Loucy (cell line): ENCODE results near the gene TMEM135.

Source experiments
- H2AFZ ChIP-seq: fragments of 200-600 bp; sonication (generic); 2 replicates; pipeline ENCODE4 v1.6.0; 2016; ENCODE audit warnings: antibody characterized with exemption, mild to moderate bottlenecking, low read length, moderate library complexity
- H3F3A ChIP-seq: fragments of 200-600 bp; 2 replicates; pipeline ENCODE4 v1.6.0; 2016; ENCODE audit warnings: antibody characterized with exemption, low read depth, mild to moderate bottlenecking
- H3K27me3 ChIP-seq: fragments of 200-600 bp; sonication (generic); 2 replicates; pipeline ENCODE4 v1.6.1; 2014; ENCODE audit warnings: low read length, mild to moderate bottlenecking; ENCODE audit not compliant: insufficient read depth, poor library complexity, severe bottlenecking
- H3K36me3 ChIP-seq: fragments of 200-600 bp; sonication (generic); 2 replicates; pipeline ENCODE4 v1.6.1; 2016; ENCODE audit warnings: low read length; ENCODE audit not compliant: insufficient read depth
- H3K4me1 ChIP-seq: fragments of 200-600 bp; sonication (generic); 2 replicates; pipeline ENCODE4 v1.5.1; 2014; ENCODE audit warnings: low read length, mild to moderate bottlenecking; ENCODE audit not compliant: insufficient read depth, poor library complexity, severe bottlenecking
- H3K4me2 ChIP-seq: fragments of 200-600 bp; sonication (generic); 2 replicates; pipeline ENCODE4 v1.6.0; 2014; ENCODE audit warnings: antibody characterized with exemption, low read length, low read depth, mild to moderate bottlenecking; ENCODE audit not compliant: poor library complexity, severe bottlenecking
- H3K4me3 ChIP-seq: fragments of 200-600 bp; sonication (generic); 2 replicates; pipeline ENCODE4 v1.5.1; 2014; ENCODE audit warnings: low read length, mild to moderate bottlenecking, mixed read lengths; ENCODE audit not compliant: poor library complexity, severe bottlenecking
- H3K79me2 ChIP-seq: fragments of 200-600 bp; sonication (generic); 2 replicates; pipeline ENCODE4 v1.6.1; 2014; ENCODE audit warnings: low read length; ENCODE audit not compliant: insufficient read depth
- H3K9ac ChIP-seq: fragments of 200-600 bp; sonication (generic); 2 replicates; pipeline ENCODE4 v1.6.0; 2014; ENCODE audit warnings: mild to moderate bottlenecking, low read depth, low read length, moderate library complexity; ENCODE audit not compliant: poor library complexity, severe bottlenecking
- H3K9me2 ChIP-seq: fragments of 200-600 bp; sonication (generic); replicated peaks from 2 replicates; pipeline ENCODE4 v1.6.1; 2016; ENCODE audit warnings: low read depth, low read length, mixed read lengths
- H3K9me3 ChIP-seq: fragments of 200-600 bp; sonication (generic); 2 replicates; pipeline ENCODE4 v1.6.1; 2014; ENCODE audit warnings: mild to moderate bottlenecking, antibody characterized with exemption, low read length, low read depth; ENCODE audit not compliant: insufficient read depth
- H4K20me1 ChIP-seq: fragments of 200-600 bp; sonication (generic); 2 replicates; pipeline ENCODE4 v1.6.0; 2014; ENCODE audit warnings: antibody characterized with exemption, low read length, mild to moderate bottlenecking; ENCODE audit not compliant: insufficient read depth, poor library complexity, severe bottlenecking
- EZH2phosphoT487 ChIP-seq: fragments of 200-600 bp; IDR thresholded peaks from 2 replicates; pipeline ENCODE4 v1.6.1; 2018; ENCODE audit warnings: antibody characterized with exemption, mild to moderate bottlenecking, moderate library complexity, borderline replicate concordance
- TF ChIP-seq, protein P1 (sequence below): fragments of 200-600 bp; sonication (generic); conservative IDR thresholded peaks from 2 replicates; pipeline ENCODE4 v1.5.1; 2014; ENCODE audit warnings: mild to moderate bottlenecking, antibody characterized with exemption, low read length

The TMEM135 gene

DNA sequence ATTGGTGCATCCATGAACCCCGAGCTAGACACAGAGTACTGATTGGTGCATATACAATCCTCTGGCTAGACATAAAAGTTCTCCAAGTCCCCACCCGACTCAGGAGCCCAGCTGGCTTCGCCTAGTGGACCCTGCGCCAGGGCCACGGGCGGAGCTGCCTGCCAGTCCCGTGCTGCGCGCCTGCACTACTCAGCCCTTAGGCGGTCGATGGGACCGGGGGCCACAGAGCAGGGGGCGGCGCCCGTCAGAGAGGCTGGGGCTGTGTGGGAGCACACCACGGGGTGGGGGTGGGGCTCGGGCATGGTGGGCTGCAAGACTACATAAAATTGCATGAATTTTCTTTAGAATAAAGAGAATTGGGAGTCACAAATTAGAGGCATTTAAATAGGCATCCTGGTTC lies 248.6 kb downstream of the TMEM135 start:
- Histone ChIP-seq H3K36me3 (no peaks in the 10 kb centered on the region), H3K9me2 (no peaks in the 10 kb centered on the region), H3K4me2 (no peak overlapping the region), H3K27me3 (no peaks in the 10 kb centered on the region), H3K4me3 (no peak overlapping the region), H3K9me3 (no peaks in the 10 kb centered on the region), H3K9ac (no peak overlapping the region), H2AFZ (no peak overlapping the region), H3K4me1 (no peaks in the 10 kb centered on the region), H4K20me1 (no peaks in the 10 kb centered on the region), H3K79me2 (no peaks in the 10 kb centered on the region), H3F3A (no peaks in the 10 kb centered on the region)
- no peak for TF ChIP-seq EZH2phosphoT487
- TF ChIP-seq, protein P1, sequence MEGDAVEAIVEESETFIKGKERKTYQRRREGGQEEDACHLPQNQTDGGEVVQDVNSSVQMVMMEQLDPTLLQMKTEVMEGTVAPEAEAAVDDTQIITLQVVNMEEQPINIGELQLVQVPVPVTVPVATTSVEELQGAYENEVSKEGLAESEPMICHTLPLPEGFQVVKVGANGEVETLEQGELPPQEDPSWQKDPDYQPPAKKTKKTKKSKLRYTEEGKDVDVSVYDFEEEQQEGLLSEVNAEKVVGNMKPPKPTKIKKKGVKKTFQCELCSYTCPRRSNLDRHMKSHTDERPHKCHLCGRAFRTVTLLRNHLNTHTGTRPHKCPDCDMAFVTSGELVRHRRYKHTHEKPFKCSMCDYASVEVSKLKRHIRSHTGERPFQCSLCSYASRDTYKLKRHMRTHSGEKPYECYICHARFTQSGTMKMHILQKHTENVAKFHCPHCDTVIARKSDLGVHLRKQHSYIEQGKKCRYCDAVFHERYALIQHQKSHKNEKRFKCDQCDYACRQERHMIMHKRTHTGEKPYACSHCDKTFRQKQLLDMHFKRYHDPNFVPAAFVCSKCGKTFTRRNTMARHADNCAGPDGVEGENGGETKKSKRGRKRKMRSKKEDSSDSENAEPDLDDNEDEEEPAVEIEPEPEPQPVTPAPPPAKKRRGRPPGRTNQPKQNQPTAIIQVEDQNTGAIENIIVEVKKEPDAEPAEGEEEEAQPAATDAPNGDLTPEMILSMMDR: no peak

DNA sequence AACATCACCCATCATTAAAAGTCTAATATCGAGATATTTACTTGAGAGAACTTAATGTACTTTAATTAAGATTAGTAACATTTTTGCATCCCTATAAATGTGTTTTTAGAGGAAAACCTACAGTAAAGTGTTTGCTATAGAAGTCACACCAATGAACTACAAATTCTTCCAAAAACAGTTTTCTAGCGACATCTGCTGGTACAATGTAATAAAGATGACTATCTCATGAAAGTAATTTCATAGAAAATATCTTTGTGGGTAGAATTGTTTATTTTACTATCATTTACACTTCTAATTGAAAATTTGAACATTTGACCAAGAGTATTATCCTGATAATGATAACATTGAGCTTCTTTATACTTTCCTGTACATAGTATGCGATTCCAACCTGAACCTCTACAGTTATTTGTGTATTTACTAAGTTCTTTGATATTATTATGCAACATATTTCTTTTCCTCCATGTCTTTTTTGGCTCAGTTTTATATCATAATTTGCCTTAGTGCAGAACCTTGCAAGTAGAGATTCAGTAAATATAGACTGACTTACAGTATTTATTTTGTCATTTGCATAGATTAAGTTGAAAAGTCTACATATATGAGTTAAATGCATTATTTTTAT lies 252.7 kb downstream of the TMEM135 start:
- Histone ChIP-seq H3K9ac (no peak overlapping the region), H3K4me3 (no peak overlapping the region), H3K9me2 (no peaks in the 10 kb centered on the region), H3K36me3 (no peaks in the 10 kb centered on the region), H3K9me3 (no peaks in the 10 kb centered on the region), H3K4me2 (no peak overlapping the region), H3K79me2 (no peaks in the 10 kb centered on the region), H3K27me3 (no peaks in the 10 kb centered on the region), H2AFZ (no peak overlapping the region), H3K4me1 (no peaks in the 10 kb centered on the region), H4K20me1 (no peaks in the 10 kb centered on the region), H3F3A (no peaks in the 10 kb centered on the region)
- TF ChIP-seq, protein P1: peak; percentile 82
- no peak for TF ChIP-seq EZH2phosphoT487

DNA sequence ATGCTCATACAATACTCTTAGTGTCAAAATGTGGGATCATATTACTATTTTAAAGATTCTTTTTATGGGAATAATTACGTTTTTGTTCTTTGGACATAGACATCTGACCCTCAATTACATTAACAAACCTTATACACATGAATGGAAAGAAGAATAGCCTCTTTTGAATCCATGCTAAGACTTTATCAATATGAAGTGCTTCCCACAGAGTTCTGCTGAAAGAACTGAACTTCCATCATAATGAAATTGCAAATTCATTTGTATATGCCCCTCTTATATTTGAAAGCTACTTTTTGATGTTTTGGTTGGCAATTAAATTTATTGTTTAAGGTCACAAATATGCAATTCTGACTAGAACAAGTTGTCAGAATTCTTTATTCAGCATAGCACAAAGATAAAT lies 254.9 kb downstream of the TMEM135 start:
- Histone ChIP-seq H3K79me2 (no peaks in the 10 kb centered on the region), H3K9ac (no peak overlapping the region), H4K20me1 (no peaks in the 10 kb centered on the region), H3K27me3 (no peaks in the 10 kb centered on the region), H3K4me3 (no peak overlapping the region), H3K4me1 (no peaks in the 10 kb centered on the region), H3F3A (no peaks in the 10 kb centered on the region), H3K9me3 (no peaks in the 10 kb centered on the region), H3K4me2 (no peak overlapping the region), H2AFZ (no peak overlapping the region), H3K9me2 (no peaks in the 10 kb centered on the region), H3K36me3 (no peaks in the 10 kb centered on the region)
- no peak for TF ChIP-seq EZH2phosphoT487
- TF ChIP-seq, protein P1: no peak
